PC-3 (cell line): ENCODE results near the gene C12orf57. TPM values are rescaled to one million over a fixed set of nuclear protein-coding genes. Genes with fewer than 3 reads are reported as not detected.

Experiments used
- ATAC-seq: fragments of 200-7000 bp; cut with Tn5 transposase; 2 replicates; pipeline ENCODE4 v1.9.1; 2020; ENCODE audit warnings: mild to moderate bottlenecking, moderate library complexity
- BruUV-seq: library from RNA; stranded (reverse); fragments of 400-500 nt; replicated peaks from 2 replicates; lab custom pipeline; 2021; lab: Mats Ljungman, UMichigan
- CTCF ChIA-PET: fragments of 300-600 bp; sonication (Branson Sonifier 250); formaldehyde crosslinking; loops from one replicate; lab custom pipeline; 2022; ENCODE audit warnings: antibody characterized with exemption; lab: Charles Lee
- POLR2A ChIA-PET: fragments of 300-600 bp; sonication (Branson Sonifier 250); formaldehyde crosslinking; loops from one replicate; lab custom pipeline; 2022; ENCODE audit warnings: antibody characterized with exemption; ENCODE audit not compliant: unreplicated experiment; lab: Charles Lee
- DNase-seq: peaks from one replicate; pipeline ENCODE4 v3.0.0-alpha.2; 2015
- H2AFZ ChIP-seq: fragments of 300-600 bp; sonication (generic); 2 replicates; pipeline ENCODE4 v1.6.0; 2016; ENCODE audit warnings: antibody characterized with exemption, low read length
- H3F3A ChIP-seq: fragments of 300-600 bp; sonication (generic); one replicate; pipeline ENCODE4 v1.6.0; 2017; ENCODE audit warnings: antibody characterized with exemption, low read length, control low read depth, mild to moderate bottlenecking; ENCODE audit not compliant: unreplicated experiment
- H3K27ac ChIP-seq: fragments of 300-600 bp; sonication (generic); 2 replicates; pipeline ENCODE4 v1.5.1; 2016; ENCODE audit warnings: mild to moderate bottlenecking, low read length
- H3K27me3 ChIP-seq: fragments of 300-600 bp; sonication (generic); 2 replicates; pipeline ENCODE4 v1.6.1; 2016; ENCODE audit warnings: low read length, mixed read lengths
- H3K36me3 ChIP-seq: fragments of 300-600 bp; sonication (generic); 2 replicates; pipeline ENCODE4 v1.6.1; 2016; ENCODE audit warnings: low read depth, mixed run types, low read length, mixed read lengths
- H3K4me1 ChIP-seq: fragments of 300-600 bp; sonication (generic); 2 replicates; pipeline ENCODE4 v1.5.1; 2016; ENCODE audit warnings: low read length; ENCODE audit not compliant: insufficient read depth
- H3K4me2 ChIP-seq: fragments of 300-600 bp; sonication (generic); 2 replicates; pipeline ENCODE4 v1.6.0; 2016; ENCODE audit warnings: low read length
- H3K4me3 ChIP-seq: fragments of 300-600 bp; sonication (generic); 2 replicates; pipeline ENCODE4 v1.5.1; 2016; ENCODE audit warnings: mild to moderate bottlenecking, low read length, mixed read lengths
- H3K79me2 ChIP-seq: fragments of 300-600 bp; sonication (generic); 2 replicates; pipeline ENCODE4 v1.6.1; 2017; ENCODE audit warnings: low read length, mixed read lengths
- H3K9ac ChIP-seq: fragments of 300-600 bp; sonication (generic); 2 replicates; pipeline ENCODE4 v1.6.0; 2016; ENCODE audit warnings: mild to moderate bottlenecking, low read length
- H3K9me2 ChIP-seq: fragments of 300-600 bp; sonication (generic); replicated peaks from 2 replicates; pipeline ENCODE4 v1.6.1; 2016; ENCODE audit warnings: mixed run types, low read length, mixed read lengths
- H3K9me3 ChIP-seq: fragments of 300-600 bp; sonication (generic); 2 replicates; pipeline ENCODE4 v1.6.1; 2016; ENCODE audit warnings: low read length, mixed read lengths
- H4K20me1 ChIP-seq: fragments of 300-600 bp; sonication (generic); 2 replicates; pipeline ENCODE4 v1.6.1; 2016; ENCODE audit warnings: low read length, mixed read lengths
- CTCF ChIP-seq: fragments of 300-600 bp; sonication (generic); conservative IDR thresholded peaks from 2 replicates; pipeline ENCODE4 v1.5.1; 2017; ENCODE audit warnings: antibody characterized with exemption, low read depth, mild to moderate bottlenecking, low read length
- EZH2 ChIP-seq: fragments of 300-600 bp; sonication (generic); IDR thresholded peaks from one replicate; pipeline ENCODE4 v1.6.1; 2017; ENCODE audit warnings: antibody characterized with exemption, mild to moderate bottlenecking, low read length; ENCODE audit not compliant: unreplicated experiment
- EZH2phosphoT487 ChIP-seq: fragments of 300-600 bp; sonication (generic); IDR thresholded peaks from 2 replicates; pipeline ENCODE4 v1.6.1; 2018; ENCODE audit warnings: mild to moderate bottlenecking, antibody characterized with exemption, low read length, borderline replicate concordance
- intact Hi-C: fragments of 100-400 bp; cut with micrococcal nuclease; formaldehyde crosslinking; loops from 2 replicates; pipeline ENCODE4 v1.9.0; 2023
- total RNA-seq: library from RNA; depleted of rRNA; stranded (reverse); fragments of >200 nt; gene quantifications from 2 replicates; pipeline ENCODE4 v1.2.3, GENCODE V29; 2014

The C12orf57 gene
- total RNA-seq, 1 experiment from 2014 or later, result 125 TPM

GRCh38 chr12:6965026-6965661 lies 21.3 kb downstream of the C12orf57 start:
- Histone ChIP-seq H3K9me2 (no peaks in the 10 kb centered on the region), H4K20me1 (no peaks in the 10 kb centered on the region), H3F3A (peaks cover 4% of the 10 kb centered on the region), H3K4me2 (no peak overlapping the region), H3K27me3 (no peaks in the 10 kb centered on the region), H3K9ac (no peak overlapping the region), H3K4me3 (no peak overlapping the region), H3K36me3 (peaks cover 41% of the 10 kb centered on the region), H2AFZ (no peak overlapping the region), H3K4me1 (peaks cover 25% of the 10 kb centered on the region), H3K9me3 (no peaks in the 10 kb centered on the region), H3K27ac (no peak overlapping the region), H3K79me2 (peaks cover 25% of the 10 kb centered on the region)
- no peak for TF ChIP-seq EZH2phosphoT487
- TF ChIP-seq EZH2, result no peak
- TF ChIP-seq CTCF, result peak; percentile 77
- intact Hi-C loops, result loop anchor here (1.0 kb wide), 2 partner anchors 21 to 41 kb away; partner anchors contain the start of gene C12orf57
- ChIA-PET POLR2A (no interaction called here), CTCF (interaction anchor here (0.6 to 1.1 kb wide), 2 partner anchors 38 to 96 kb away, joined by 3 to 4 read pairs; no protein-coding TSS in a partner anchor)
- BruUV-seq, result no TSS peak
- DNase-seq (peak; percentile 64), ATAC-seq (peak; percentile 62)

GRCh38 chr12:6965714-6966113 lies 21.9 kb downstream of the C12orf57 start:
- Histone ChIP-seq H3K9me3 (no peaks in the 10 kb centered on the region), H4K20me1 (no peaks in the 10 kb centered on the region), H3K27ac (no peak overlapping the region), H3K4me2 (no peak overlapping the region), H3K79me2 (peaks cover 29% of the 10 kb centered on the region), H2AFZ (no peak overlapping the region), H3F3A (peaks cover 4% of the 10 kb centered on the region), H3K4me1 (peaks cover 25% of the 10 kb centered on the region), H3K27me3 (no peaks in the 10 kb centered on the region), H3K9ac (no peak overlapping the region), H3K36me3 (peaks cover 41% of the 10 kb centered on the region), H3K9me2 (no peaks in the 10 kb centered on the region), H3K4me3 (no peak overlapping the region)
- ATAC-seq (no peak), DNase-seq (no peak)
- BruUV-seq, result no TSS peak
- POLR2A ChIA-PET, result no interaction called here
- no peak for TF ChIP-seq EZH2
- TF ChIP-seq EZH2phosphoT487, result no peak
- TF ChIP-seq CTCF, result no peak
- intact Hi-C loops, result loop anchor here (1.0 kb wide), 2 partner anchors 21 to 41 kb away; partner anchors contain the start of gene C12orf57
- CTCF ChIA-PET, result no interaction called here

- intact Hi-C loops, result no loop called here
- H3K27me3 ChIP-seq, result no peaks in the 10 kb centered on the region
- H3K27ac ChIP-seq, result no peak overlapping the region
- H3K36me3 ChIP-seq, result peaks cover 41% of the 10 kb centered on the region
- ChIA-PET POLR2A (no interaction called here), CTCF (no interaction called here)
- no peak overlapping the region for H2AFZ ChIP-seq
- ATAC-seq, result no peak
- peaks cover 23% of the 10 kb centered on the region for H3K4me1 ChIP-seq
- no peak overlapping the region for H3K4me3 ChIP-seq
- no peaks in the 10 kb centered on the region for H4K20me1 ChIP-seq
- BruUV-seq, result no TSS peak
- no peak for DNase-seq
- TF ChIP-seq EZH2 (no peak), EZH2phosphoT487 (no peak)
- peaks cover 35% of the 10 kb centered on the region for H3K79me2 ChIP-seq
- peaks cover 4% of the 10 kb centered on the region for H3F3A ChIP-seq
- no peak overlapping the region for H3K9ac ChIP-seq
- no peak overlapping the region for H3K4me2 ChIP-seq
- no peaks in the 10 kb centered on the region for H3K9me2 ChIP-seq
- no peaks in the 10 kb centered on the region for H3K9me3 ChIP-seq
Measured at GRCh38 chr12:6966351-6966750, 22.5 kb downstream of the C12orf57 start.
